Cerebellar cortex (tissue), 1 donor: ENCODE data around the gene SLC9A2.

ENCODE experiments used
- DNase-seq: peaks from one replicate; pipeline ENCODE4 v3.0.0-alpha.2; 2015; ENCODE audit warnings: low spot score

SLC9A2 gene

GRCh38 chr2:102735416-102736109 lies 116.2 kb downstream of the SLC9A2 start:
- DNase-seq = peak; percentile 55

GRCh38 chr2:102736110-102736409 lies 116.7 kb downstream of the SLC9A2 start:
- peak; percentile 46 for DNase-seq

- peak; percentile 70 for DNase-seq
These were observed 117.4 kb downstream of the SLC9A2 start for GRCh38 chr2:102736410-102737409.

- no peak for DNase-seq
These were observed 118.1 kb downstream of the SLC9A2 start for GRCh38 chr2:102737431-102737830.

GRCh38 chr2:102743259-102743658 lies 123.9 kb downstream of the SLC9A2 start:
- no peak for DNase-seq

- no peak for DNase-seq
These were observed 128.8 kb downstream of the SLC9A2 start for GRCh38 chr2:102748107-102748506.

- DNase-seq = no peak
These were observed 130.6 kb downstream of the SLC9A2 start for GRCh38 chr2:102749938-102750337.

GRCh38 chr2:102753563-102754159 lies 134.3 kb downstream of the SLC9A2 start:
- peak; percentile 82 for DNase-seq

- no peak for DNase-seq
These were observed 135.2 kb downstream of the SLC9A2 start for GRCh38 chr2:102754456-102755145.

GRCh38 chr2:102755284-102755683 lies 135.9 kb downstream of the SLC9A2 start:
- no peak for DNase-seq

GRCh38 chr2:102758439-102758838 lies 139.1 kb downstream of the SLC9A2 start:
- DNase-seq = peak; percentile 52
